Nephron (organoid): ENCODE results near the gene DPP10.

Source experiments
- H3K27ac Mint-ChIP-seq, 3 experiments: 2 replicates each; pipeline ENCODE4 v1.8.0; 2020; ENCODE audit warnings: mixed read lengths in 3 of 3, mild to moderate bottlenecking in 2 of 3, moderate library complexity in 1 of 3
- H3K27me3 Mint-ChIP-seq: 2 replicates; pipeline ENCODE4 v1.8.0; 2021; ENCODE audit warnings: low read depth, mild to moderate bottlenecking, moderate library complexity, mixed read lengths
- H3K36me3 Mint-ChIP-seq: 2 replicates; pipeline ENCODE4 v1.8.0; 2020; ENCODE audit warnings: low read depth, mixed read lengths
- H3K4me1 Mint-ChIP-seq: 2 replicates; pipeline ENCODE4 v1.8.0; 2020; ENCODE audit warnings: mixed read lengths
- H3K4me3 Mint-ChIP-seq, 3 experiments: 2 replicates each; pipeline ENCODE4 v1.8.0; 2020; ENCODE audit warnings: mild to moderate bottlenecking in 3 of 3, mixed read lengths in 3 of 3, moderate library complexity in 2 of 3
- H3K9me3 Mint-ChIP-seq: 2 replicates; pipeline ENCODE4 v1.8.0; 2020; ENCODE audit warnings: mixed read lengths
- CTCF ChIP-seq, 3 experiments: fragments of 200-600 bp; sonication (generic); IDR thresholded peaks; one replicate each; pipeline ENCODE4 v1.5.0; 2021; ENCODE audit warnings: antibody characterized with exemption in 3 of 3; ENCODE audit not compliant: unreplicated experiment in 3 of 3

DPP10 gene

GRCh38 chr2:115580784-115581183 lies 1138.3 kb downstream of the DPP10 start:
- H3K9me3 Mint-ChIP-seq: no peaks in the 10 kb centered on the region
- no peaks in the 10 kb centered on the region for H3K36me3 Mint-ChIP-seq
- no peak overlapping the region for H3K4me3 Mint-ChIP-seq
- H3K27ac Mint-ChIP-seq: no peak overlapping the region
- no peak for TF ChIP-seq CTCF (IDR thresholded peaks at IDR 0.05; ENCODE audit: unreplicated experiment in 3 of 3)
- H3K27me3 Mint-ChIP-seq: no peaks in the 10 kb centered on the region
- no peaks in the 10 kb centered on the region for H3K4me1 Mint-ChIP-seq

- no peaks in the 10 kb centered on the region for H3K27me3 Mint-ChIP-seq
- H3K9me3 Mint-ChIP-seq: no peaks in the 10 kb centered on the region
- no peak overlapping the region for H3K27ac Mint-ChIP-seq
- H3K4me3 Mint-ChIP-seq: no peak overlapping the region
- no peaks in the 10 kb centered on the region for H3K4me1 Mint-ChIP-seq
- H3K36me3 Mint-ChIP-seq: no peaks in the 10 kb centered on the region
- TF ChIP-seq CTCF (IDR thresholded peaks at IDR 0.05; ENCODE audit: unreplicated experiment in 3 of 3): no peak
Measured at GRCh38 chr2:115584507-115584906, 1142.1 kb downstream of the DPP10 start.

- H3K27me3 Mint-ChIP-seq: no peaks in the 10 kb centered on the region
Measured at GRCh38 chr2:115596659-115597375, 1154.4 kb downstream of the DPP10 start.

GRCh38 chr2:115603285-115603684 lies 1160.8 kb downstream of the DPP10 start:
- Mint-ChIP-seq H3K27me3 (no peaks in the 10 kb centered on the region), H3K4me1 (peaks cover 4% of the 10 kb centered on the region), H3K4me3 (no peak overlapping the region), H3K9me3 (no peaks in the 10 kb centered on the region), H3K27ac (no peak overlapping the region), H3K36me3 (no peaks in the 10 kb centered on the region)
- TF ChIP-seq CTCF (IDR thresholded peaks at IDR 0.05; ENCODE audit: unreplicated experiment in 3 of 3): no peak

More at GRCh38 chr2:115596659-115597375, 1154.4 kb downstream of the DPP10 start:
- peaks cover 4% of the 10 kb centered on the region for H3K36me3 Mint-ChIP-seq
- no peak for TF ChIP-seq CTCF (IDR thresholded peaks at IDR 0.05; ENCODE audit: unreplicated experiment in 3 of 3)
- no peak overlapping the region for H3K27ac Mint-ChIP-seq
- peaks cover 13% of the 10 kb centered on the region for H3K9me3 Mint-ChIP-seq
- H3K4me1 Mint-ChIP-seq: no peaks in the 10 kb centered on the region
- H3K4me3 Mint-ChIP-seq: no peak overlapping the region

GRCh38 chr2:115606350-115606749 lies 1163.9 kb downstream of the DPP10 start:
- Mint-ChIP-seq H3K4me1 (peaks cover 4% of the 10 kb centered on the region), H3K36me3 (no peaks in the 10 kb centered on the region), H3K4me3 (no peak overlapping the region), H3K27me3 (no peaks in the 10 kb centered on the region), H3K27ac (no peak overlapping the region), H3K9me3 (no peaks in the 10 kb centered on the region)
- no peak for TF ChIP-seq CTCF (IDR thresholded peaks at IDR 0.05; ENCODE audit: unreplicated experiment in 3 of 3)

GRCh38 chr2:115609978-115610377 lies 1167.5 kb downstream of the DPP10 start:
- no peak overlapping the region for H3K27ac Mint-ChIP-seq
- H3K27me3 Mint-ChIP-seq: no peaks in the 10 kb centered on the region
- no peak overlapping the region for H3K4me3 Mint-ChIP-seq
- TF ChIP-seq CTCF (IDR thresholded peaks at IDR 0.05; ENCODE audit: unreplicated experiment in 3 of 3): no peak
- no peaks in the 10 kb centered on the region for H3K9me3 Mint-ChIP-seq
- no peaks in the 10 kb centered on the region for H3K4me1 Mint-ChIP-seq
- no peaks in the 10 kb centered on the region for H3K36me3 Mint-ChIP-seq
